Hypothalamus (tissue), 51 donors: Measurements from ENCODE around the gene PCBP1.
"Not testable (repeated sequence)": the region's sequence is repeated elsewhere in the genome, so short reads cannot be mapped to it uniquely, and the experiment has no call there.

Experiments
- DNase-seq, 51 donors: peaks; one replicate each; lab custom pipeline; 2025; lab: John Stamatoyannopoulos, UW

Gene PCBP1

GRCh38 chr2:70123051-70123828, 36.0 kb downstream of the PCBP1 start:
- DNase-seq: peak in 4 of 51 donors; percentile 27 to 55 (median 43)

DNA sequence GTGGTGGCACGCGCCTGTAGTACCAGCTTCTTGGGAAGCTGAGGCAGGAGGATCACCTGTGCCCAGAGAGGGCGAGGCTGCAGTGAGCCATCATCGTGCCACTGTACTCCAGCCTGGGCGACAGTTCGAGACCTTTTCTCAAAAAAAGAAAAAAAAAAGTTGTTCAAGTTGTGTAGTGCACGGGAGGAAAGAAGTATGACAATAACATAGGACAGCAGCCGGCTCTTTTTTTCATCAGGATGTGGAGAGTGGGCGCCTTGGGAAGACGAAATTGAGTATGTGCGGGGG, 36.5 kb downstream of the PCBP1 start:
- no peak for DNase-seq

DNA sequence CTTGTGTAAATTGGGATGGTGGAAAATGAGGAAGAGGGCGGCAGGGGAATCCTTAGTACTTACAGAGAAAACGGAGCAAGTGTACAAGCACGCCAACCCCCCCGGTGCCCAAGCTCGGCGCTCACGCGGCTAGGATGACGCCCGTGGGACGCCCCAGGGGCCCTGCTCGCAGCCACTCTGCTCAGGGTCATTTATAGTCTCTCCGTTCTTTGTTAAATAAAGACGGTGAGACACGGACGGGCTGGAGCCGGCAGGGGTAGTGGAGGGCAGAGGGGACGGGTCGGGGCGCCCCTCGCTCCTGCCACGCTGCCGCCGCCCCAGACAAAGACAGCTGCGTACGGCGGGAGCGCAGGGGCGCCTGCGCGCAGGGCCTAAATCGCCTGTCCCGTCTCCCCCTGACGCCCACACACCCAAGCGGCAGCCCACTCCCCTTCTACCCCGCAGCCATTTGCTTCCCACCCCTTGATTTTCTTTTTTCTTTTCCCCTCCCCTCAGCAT, 37.8 kb downstream of the PCBP1 start:
- DNase-seq: peak in 45 of 51 donors; percentile 17 to 78 (median 54)

- no peak for DNase-seq
Observed at GRCh38 chr2:70125498-70125898, 38.2 kb downstream of the PCBP1 start.

- DNase-seq: no peak
Observed at GRCh38 chr2:70126413-70126812, 39.1 kb downstream of the PCBP1 start.

GRCh38 chr2:70128005-70128404, 40.7 kb downstream of the PCBP1 start:
- DNase-seq: no peak

GRCh38 chr2:70131344-70132143, 44.3 kb downstream of the PCBP1 start:
- not testable (repeated sequence) for DNase-seq

DNA sequence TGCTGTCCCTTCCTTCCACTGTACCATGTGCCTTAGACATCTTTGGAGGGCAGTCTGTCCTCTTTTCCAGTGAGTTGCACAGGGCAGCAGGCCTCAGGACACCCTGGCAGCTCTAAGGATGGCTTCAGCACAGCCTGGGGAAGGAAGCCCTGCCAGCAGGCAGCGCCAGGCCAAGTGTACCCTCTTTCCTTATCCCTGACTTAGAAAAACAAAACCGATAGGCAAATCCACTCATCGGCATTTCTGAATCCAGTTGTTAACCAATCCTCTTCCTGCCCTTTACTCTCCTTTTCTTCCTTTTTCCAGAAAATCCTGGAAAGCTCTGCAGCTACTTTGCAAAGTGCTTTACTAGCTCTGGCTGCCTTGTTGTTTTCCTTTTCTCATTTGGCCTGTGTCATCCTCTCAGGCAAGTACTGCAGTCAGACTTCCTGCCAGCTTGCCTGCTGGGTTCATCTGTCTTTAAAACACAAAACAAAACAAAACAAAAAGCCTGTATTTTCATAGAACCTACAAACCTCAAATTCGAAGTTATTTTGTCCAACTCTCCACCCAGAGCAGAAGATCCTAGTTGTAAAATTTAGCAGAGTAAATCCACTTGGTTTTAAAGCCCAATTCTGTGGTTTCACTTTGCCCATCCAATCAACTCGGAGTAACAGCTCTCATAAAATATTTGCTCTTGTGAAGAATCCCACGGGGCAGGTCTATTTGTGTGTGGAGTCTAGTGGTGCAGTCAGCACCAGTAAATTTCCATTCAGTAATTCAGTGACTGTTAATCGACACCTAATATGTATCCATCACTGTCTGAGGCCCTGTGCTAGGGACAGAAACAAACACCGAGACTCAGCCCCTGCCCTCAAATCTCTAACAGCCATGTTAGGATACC, 45.2 kb downstream of the PCBP1 start:
- peak in 34 of 51 donors; percentile 22 to 92 (median 56) for DNase-seq

DNA sequence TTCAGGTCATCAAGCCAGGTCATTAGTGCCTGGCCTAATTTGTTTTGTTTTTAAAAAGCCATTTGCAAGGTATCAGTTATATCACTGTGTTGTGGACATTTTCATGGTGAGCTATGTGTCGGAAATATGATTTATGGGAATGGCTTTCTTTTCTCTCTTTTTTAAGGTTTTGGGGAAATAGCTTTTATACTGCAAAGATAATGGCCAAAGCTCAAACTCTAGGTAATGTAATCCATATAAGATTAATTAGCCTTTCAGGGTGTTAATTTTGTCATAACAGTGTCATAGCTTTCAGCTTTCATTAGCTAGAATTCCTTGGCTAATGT, 45.8 kb downstream of the PCBP1 start:
- no peak for DNase-seq

GRCh38 chr2:70133491-70134322, 46.4 kb downstream of the PCBP1 start:
- DNase-seq: peak in 2 of 51 donors; percentile 8 to 50

GRCh38 chr2:70134323-70134983, 47.2 kb downstream of the PCBP1 start:
- DNase-seq: not testable (repeated sequence)
